Endometrial microvascular endothelial cells (primary cell): ENCODE data around the gene PIGK. TPM values are rescaled to one million over a fixed set of nuclear protein-coding genes. Genes with fewer than 3 reads are reported as not detected.
"Not testable (repeated sequence)": the region's sequence is repeated elsewhere in the genome, so short reads cannot be mapped to it uniquely, and the experiment has no call there.

Experiments used
- in situ Hi-C: cut with HindIII; loops from 2 replicates; pipeline ENCODE4 v1.10.0; 2017; ENCODE audit warnings: low sequenced_read_pairs, low pct_unique_long_range_greater_than_20kb; ENCODE audit errors: inconsistent ontology term
- total RNA-seq: library from RNA; depleted of rRNA; stranded (reverse); fragments of >200 nt; gene quantifications from one replicate; pipeline ENCODE4 v1.2.3, GENCODE V29; 2015; ENCODE audit errors: inconsistent ontology term

PIGK gene
- total RNA-seq, 1 donor from 2014 or later = 38.2 TPM

- in situ Hi-C loops = no loop called here
Observed at GRCh38 chr1:77200806-77201205, 18.4 kb downstream of the PIGK start.

GRCh38 chr1:77200293-77200692, 18.9 kb downstream of the PIGK start:
- in situ Hi-C loops = no loop called here

- in situ Hi-C loops = no loop called here
Observed at GRCh38 chr1:77197351-77197750, 21.9 kb downstream of the PIGK start.

GRCh38 chr1:77193951-77194350, 25.3 kb downstream of the PIGK start:
- in situ Hi-C loops = no loop called here

- in situ Hi-C loops = no loop called here
Observed at GRCh38 chr1:77188770-77189169, 30.5 kb downstream of the PIGK start.

- in situ Hi-C loops = not testable (repeated sequence)
Observed at GRCh38 chr1:77186907-77187306, 32.3 kb downstream of the PIGK start.

- in situ Hi-C loops = no loop called here
Observed at GRCh38 chr1:77182083-77182482, 37.1 kb downstream of the PIGK start.

- in situ Hi-C loops = no loop called here
Observed at GRCh38 chr1:77179632-77180031, 39.6 kb downstream of the PIGK start.

- in situ Hi-C loops = no loop called here
Observed at GRCh38 chr1:77175230-77175844, 43.9 kb downstream of the PIGK start.

- in situ Hi-C loops = no loop called here
Observed at GRCh38 chr1:77170687-77171086, 48.5 kb downstream of the PIGK start.

GRCh38 chr1:77168358-77168757, 50.9 kb downstream of the PIGK start:
- in situ Hi-C loops = no loop called here

- in situ Hi-C loops = no loop called here
Observed at GRCh38 chr1:77164434-77164944, 54.7 kb downstream of the PIGK start.

GRCh38 chr1:77159706-77160105, 59.5 kb downstream of the PIGK start:
- in situ Hi-C loops = not testable (repeated sequence)

- in situ Hi-C loops = no loop called here
Observed at GRCh38 chr1:77156214-77156613, 63.0 kb downstream of the PIGK start.

GRCh38 chr1:77146270-77146669, 73.0 kb downstream of the PIGK start:
- in situ Hi-C loops = no loop called here

- in situ Hi-C loops = no loop called here
Observed at GRCh38 chr1:77143529-77144121, 75.6 kb downstream of the PIGK start.

GRCh38 chr1:77139389-77139788, 79.8 kb downstream of the PIGK start:
- in situ Hi-C loops = no loop called here

- in situ Hi-C loops = no loop called here
Observed at GRCh38 chr1:77134359-77134758, 84.9 kb downstream of the PIGK start.

- in situ Hi-C loops = no loop called here
Observed at GRCh38 chr1:77133731-77134358, 85.4 kb downstream of the PIGK start.

GRCh38 chr1:77126307-77126706, 92.9 kb downstream of the PIGK start:
- in situ Hi-C loops = no loop called here
